Ovary (tissue), 9 donors: Measurements from ENCODE around the gene TRRAP. TPM values are rescaled to one million over a fixed set of nuclear protein-coding genes. Genes with fewer than 3 reads are reported as not detected.
A peak's percentile ranks its signal among the peaks of the same experiment; 100 is the strongest.

Experiments used
- DNase-seq, 5 donors: peaks; one replicate each; pipeline ENCODE4 v3.0.0-alpha.2; 2019 to 2020
- H3K27ac ChIP-seq, 2 donors: fragments of 200-600 bp; one replicate each; pipeline versions ENCODE4 v1.5.1 to v1.8.0; 2019 to 2022
- H3K27me3 ChIP-seq: fragments of 200-600 bp; one replicate; pipeline ENCODE4 v1.8.0; 2022
- H3K36me3 ChIP-seq: fragments of 200-600 bp; sonication (generic); one replicate; pipeline ENCODE4 v1.5.1; 2019
- H3K4me1 ChIP-seq: one replicate; pipeline ENCODE4 v1.8.1; 2013; ENCODE audit warnings: mild to moderate bottlenecking, moderate library complexity; ENCODE audit not compliant: insufficient read depth
- H3K4me3 ChIP-seq: fragments of 200-600 bp; sonication (generic); one replicate; pipeline ENCODE4 v1.5.1; 2017
- H3K9me3 ChIP-seq, 2 donors: fragments of 200-600 bp in 1 of 2; sonication (generic) in 1 of 2; one replicate each; pipeline versions ENCODE4 v1.5.1 to v1.8.1; 2013 to 2019; ENCODE audit warnings: mild to moderate bottlenecking in 1 of 2, moderate library complexity in 1 of 2
- CTCF ChIP-seq, 3 donors: fragments of 450-650 bp in 2 of 3; fragments of 200-600 bp in 1 of 3; IDR thresholded peaks; one replicate each; pipeline versions ENCODE4 v1.5.1 to v1.8.0; 2016 to 2022; ENCODE audit warnings: antibody characterized with exemption in 3 of 3, mild to moderate bottlenecking in 1 of 3
- EP300 ChIP-seq: sonication (generic); formaldehyde crosslinking; IDR thresholded peaks from one replicate; pipeline ENCODE4 v1.6.1; 2017; ENCODE audit warnings: antibody characterized with exemption
- POLR2A ChIP-seq: fragments of 450-650 bp; IDR thresholded peaks from one replicate; pipeline ENCODE4 v1.6.1; 2017; ENCODE audit warnings: antibody characterized with exemption, mild to moderate bottlenecking, moderate library complexity
- WGBS, 3 donors: extraction: QIAGEN DNeasy Blood & Tissue Kit in 1 of 3; methylation state at CpG; one replicate each; pipeline versions ENCODE4 v1.1.5 to v1.1.7; 2013 to 2017; 5-methylcytosine and 5-hydroxymethylcytosine counted together
- intact Hi-C, 4 donors: fragments of 100-400 bp; cut with DNase I; formaldehyde crosslinking; loops; one replicate each; pipeline versions ENCODE4 v1.11.0 to v1.15.1; 2022 to 2023
- polyA plus RNA-seq, 2 donors: library from polyadenylated mRNA; stranded (reverse); fragments of 200-250 nt in 1 of 2; fragments of 350-450 nt in 1 of 2; fragmentation: Illumina TruSeq in 1 of 2; extraction: RNeasy Lipid Tissue Mini Kit (QIAGEN cat#74804) in 1 of 2; gene quantifications; one replicate each; pipeline ENCODE4 v1.2.3, GENCODE V29; 2013 to 2014
- total RNA-seq, 7 donors: library from RNA; depleted of rRNA in 2 of 7; stranded (reverse); fragments of >200 nt in 2 of 7; fragmentation: NEBNext Ultra II Directional in 3 of 7; extraction: Animal tissue kit (Norgen Biotek cat#: 25700) in 3 of 7; gene quantifications; one replicate each; pipeline versions ENCODE4 v1.1.0 to v1.2.4, GENCODE V29; 2016 to 2023
- donor health status: DM: no; HTN: no; CAD: no; lungs with moderate emphysema.
- donor health status: DM: no; HTN: no; CAD: no.
- donor health status: Bipolar disorder and iron deficiency.
- donor health status: DM: yes; HTN: yes; CAD: no.
- donor health status: DM: no; HTN: no; CAD: no.
- donor health status: DM: yes; HTN: yes; CAD: no.

The TRRAP gene
- total and polyA plus RNA-seq, 9 donors: 15.9 to 47.9 (median 36.6) TPM

GRCh38 chr7:98869027-98869596, 9.2 kb upstream of the TRRAP start:
- no peak for DNase-seq
- 13 to 15% (median 14%) methylated on average over 25 of the region's 25 CpGs for WGBS, 3 donors
- TF ChIP-seq CTCF (IDR thresholded peaks at IDR 0.05) (no peak), POLR2A (no peak), EP300 (no peak)
- Histone ChIP-seq H3K27me3 (no peaks in the 10 kb centered on the region), H3K4me1 (no peaks in the 10 kb centered on the region), H3K9me3 (no peaks in the 10 kb centered on the region), H3K4me3 (no peak overlapping the region), H3K27ac (no peak overlapping the region), H3K36me3 (no peaks in the 10 kb centered on the region)
- intact Hi-C loops: no loop called here

GRCh38 chr7:98869597-98870120, 8.7 kb upstream of the TRRAP start, which contains the start of gene TMEM130:
TMEM130 (minus strand) TSS chr7:98870014; CDS start chr7:98869861, 153 bp downstream.
- TF ChIP-seq CTCF (IDR thresholded peaks at IDR 0.05): no peak
- no peak for TF ChIP-seq POLR2A
- no peak for TF ChIP-seq EP300
- intact Hi-C loops: no loop called here
- no peak within 1 kb of the TSS for H3K27ac ChIP-seq

DNA sequence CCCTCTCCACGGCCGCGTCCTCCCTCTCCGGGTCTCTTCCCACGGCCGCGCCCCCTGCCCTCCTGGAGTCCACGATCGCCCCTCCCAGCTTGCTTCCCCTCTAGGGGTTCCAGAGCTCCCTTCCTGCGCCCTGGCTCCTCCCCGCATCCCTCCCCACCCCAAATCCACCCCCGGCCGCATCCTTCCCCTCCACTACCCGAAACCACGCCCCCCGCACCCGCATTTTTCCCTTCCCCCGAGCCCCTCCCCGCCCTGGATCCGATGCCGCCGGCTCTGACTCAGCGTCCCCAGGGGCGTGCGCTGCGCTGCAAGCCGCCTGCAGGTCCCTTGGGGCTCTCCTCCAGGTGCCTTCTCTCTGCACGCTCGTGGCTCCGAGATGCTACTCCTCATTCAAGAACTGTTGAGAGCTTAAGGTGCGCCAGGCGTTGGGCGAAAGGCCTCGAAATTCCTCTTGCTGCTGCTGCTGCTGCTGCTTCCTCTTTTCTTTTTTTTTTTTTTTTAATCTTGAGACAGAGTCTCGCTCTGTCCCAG, 8.1 kb upstream of the TRRAP start:
- no peak for TF ChIP-seq POLR2A
- TF ChIP-seq CTCF (IDR thresholded peaks at IDR 0.05): no peak
- no peak for TF ChIP-seq EP300
- no peaks in the 10 kb centered on the region for H3K27me3 ChIP-seq
- no peaks in the 10 kb centered on the region for H3K4me1 ChIP-seq
- intact Hi-C loops: no loop called here
- H3K4me3 ChIP-seq: peak overlapping the region; percentile 14
- no peaks in the 10 kb centered on the region for H3K9me3 ChIP-seq
- no peak overlapping the region for H3K27ac ChIP-seq
- H3K36me3 ChIP-seq: no peaks in the 10 kb centered on the region
- peak in 2 of 5 donors; percentile 32 to 37 for DNase-seq
- 0 to 2% (median 1%) methylated on average over 34 to 35 of the region's 35 CpGs for WGBS, 3 donors

More at GRCh38 chr7:98869597-98870120, 8.7 kb upstream of the TRRAP start, which contains the start of gene TMEM130:
- H3K36me3 ChIP-seq: no peaks in the 10 kb centered on the region
- H3K4me3 ChIP-seq: peak within 1 kb of the TSS; percentile 14
- H3K27me3 ChIP-seq: no peaks in the 10 kb centered on the region
- no peaks in the 10 kb centered on the region for H3K9me3 ChIP-seq
- WGBS, 3 donors: 1 to 2% (median 1%) methylated on average over 18 to 69 of the region's 69 CpGs
- DNase-seq: no peak
- no peaks in the 10 kb centered on the region for H3K4me1 ChIP-seq

DNA sequence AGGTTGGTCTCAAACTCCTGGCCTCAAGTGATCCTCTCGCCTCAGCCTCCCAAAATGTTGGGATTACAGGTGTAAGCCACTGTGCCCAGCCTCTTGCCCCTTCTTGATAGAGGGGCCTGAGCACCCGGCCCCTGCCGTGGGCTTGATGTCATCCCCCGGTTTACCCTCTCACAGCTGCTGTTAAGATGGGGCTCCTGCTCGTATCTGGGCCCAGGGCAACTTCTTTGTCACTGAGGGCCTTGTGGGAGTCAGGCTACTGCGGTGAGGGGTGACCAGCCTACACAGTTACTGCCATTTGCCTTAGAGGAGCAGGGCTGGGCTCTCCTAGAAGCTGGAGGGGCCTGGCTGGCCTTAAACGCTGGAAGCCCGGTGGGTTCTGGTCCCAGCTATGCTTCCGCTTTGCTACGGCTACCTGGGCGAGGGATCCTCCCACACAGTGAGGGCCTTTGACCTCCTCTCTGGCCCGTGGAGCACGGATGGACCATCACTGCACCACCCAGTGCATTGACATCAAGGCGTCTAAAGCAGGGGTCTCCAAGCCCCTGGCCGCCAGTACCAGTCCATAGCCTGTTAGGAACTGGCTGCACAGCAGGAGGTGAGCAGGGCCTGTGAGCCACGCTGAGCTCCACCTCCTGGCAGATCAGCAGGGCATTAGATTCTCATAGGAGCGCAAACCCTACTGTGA, 7.4 kb upstream of the TRRAP start:
- intact Hi-C loops: no loop called here
- H3K27me3 ChIP-seq: no peaks in the 10 kb centered on the region
- H3K9me3 ChIP-seq: no peaks in the 10 kb centered on the region
- no peak for DNase-seq
- no peak overlapping the region for H3K27ac ChIP-seq
- no peak overlapping the region for H3K4me3 ChIP-seq
- WGBS, 3 donors: 67 to 76% (median 73%) methylated on average over 17 of the region's 17 CpGs
- TF ChIP-seq EP300: no peak
- TF ChIP-seq POLR2A: no peak
- no peak for TF ChIP-seq CTCF (IDR thresholded peaks at IDR 0.05)
- H3K36me3 ChIP-seq: no peaks in the 10 kb centered on the region
- H3K4me1 ChIP-seq: no peaks in the 10 kb centered on the region
